HepG2 (cell line): ENCODE measurements around the gene SLC9A5. TPM values are rescaled to one million over a fixed set of nuclear protein-coding genes. Genes with fewer than 3 reads are reported as not detected.

ENCODE experiments used
- ARNT2 ChIP-seq: sonication (generic); formaldehyde crosslinking; IDR thresholded peaks from 2 replicates; pipeline ENCODE4 v1.8.0; 2022; ENCODE audit warnings: mild to moderate bottlenecking, low read depth, missing genetic modification reagents, moderate library complexity
- HNRNPH1 ChIP-seq: fragments of 200-400 bp; formaldehyde crosslinking; optimal IDR thresholded peaks from 2 replicates; pipeline ENCODE3; 2017; ENCODE audit warnings: mild to moderate bottlenecking, low read depth, low read length
- KLF15 ChIP-seq: sonication (generic); formaldehyde crosslinking; IDR thresholded peaks from 2 replicates; pipeline ENCODE4 v1.8.1; 2023; ENCODE audit warnings: borderline replicate concordance, mild to moderate bottlenecking, inconsistent platforms, missing genetic modification reagents, mixed read lengths
- MYC ChIP-seq: sonication (generic); formaldehyde crosslinking; IDR thresholded peaks from 2 replicates; pipeline ENCODE4 v1.9.0; 2021; ENCODE audit warnings: missing genetic modification reagents, borderline replicate concordance
- RNF2 ChIP-seq: fragments of 450-650 bp; conservative IDR thresholded peaks from 2 replicates; pipeline ENCODE4 v1.6.1; 2016; ENCODE audit warnings: low read depth
- ZFP90 ChIP-seq: sonication (generic); formaldehyde crosslinking; IDR thresholded peaks from 2 replicates; pipeline ENCODE4 v1.8.0; 2022; ENCODE audit warnings: missing genetic modification reagents, mild to moderate bottlenecking, inconsistent platforms, borderline replicate concordance
- ZFX ChIP-seq: sonication (generic); formaldehyde crosslinking; IDR thresholded peaks from 2 replicates; pipeline ENCODE4 v1.4.0; 2020; ENCODE audit warnings: mild to moderate bottlenecking, low read depth, missing genetic modification reagents, moderate library complexity
- ZMYM4 ChIP-seq: sonication (generic); formaldehyde crosslinking; IDR thresholded peaks from 2 replicates; pipeline ENCODE4 v1.8.1; 2023; ENCODE audit warnings: mild to moderate bottlenecking, missing genetic modification reagents
- ZNF180 ChIP-seq: sonication (generic); formaldehyde crosslinking; IDR thresholded peaks from 2 replicates; pipeline ENCODE4 v1.4.0; 2020; ENCODE audit warnings: low read depth, missing genetic modification reagents, borderline replicate concordance
- ZNF282 ChIP-seq: fragments of 450-650 bp; IDR thresholded peaks from 2 replicates; pipeline ENCODE4 v1.6.1; 2018; ENCODE audit not compliant: partially characterized antibody
- ZNF549 ChIP-seq: sonication (generic); formaldehyde crosslinking; IDR thresholded peaks from 2 replicates; pipeline ENCODE4 v1.5.0; 2020; ENCODE audit warnings: missing genetic modification reagents
- ZNF660 ChIP-seq: sonication (generic); formaldehyde crosslinking; IDR thresholded peaks from 2 replicates; pipeline ENCODE4 v1.5.1; 2020; ENCODE audit warnings: mild to moderate bottlenecking, low read depth, missing genetic modification reagents, borderline replicate concordance
- ZNF672 ChIP-seq: sonication (generic); formaldehyde crosslinking; IDR thresholded peaks from 2 replicates; pipeline ENCODE4 v1.8.1; 2022; ENCODE audit warnings: missing genetic modification reagents
- polyA plus RNA-seq, 8 experiments: library from polyadenylated mRNA; depleted of rRNA in 3 of 8; stranded (reverse) in 7 of 8; unstranded in 1 of 8; fragments of >200 nt; fragmentation: Illumina TruSeq in 4 of 8; extraction: Trizol in 4 of 8; gene quantifications; 2 replicates each; pipeline versions ENCODE4 v1.2.1 to v1.2.3, GENCODE V29; 2011 to 2016; ENCODE audit warnings: low read depth in 4 of 8, missing spikeins in 1 of 8, mixed read lengths in 1 of 8; ENCODE audit not compliant: insufficient read depth in 1 of 8
- total RNA-seq, 5 experiments: library from RNA; depleted of rRNA; stranded (reverse); fragments of >200 nt; fragmentation: Illumina TruSeq; extraction: Trizol; gene quantifications; 2 replicates each; pipeline ENCODE4 v1.2.3, GENCODE V29; 2016; ENCODE audit warnings: low read depth in 1 of 5
- TF ChIP-seq, protein P1 (sequence below): sonication (generic); formaldehyde crosslinking; IDR thresholded peaks from 2 replicates; pipeline ENCODE4 v1.5.0; 2020; ENCODE audit warnings: mild to moderate bottlenecking, missing genetic modification reagents, borderline replicate concordance
- TF ChIP-seq, protein P2 (sequence below): sonication (generic); formaldehyde crosslinking; IDR thresholded peaks from 2 replicates; pipeline ENCODE4 v1.4.0; 2020; ENCODE audit warnings: missing genetic modification reagents, borderline replicate concordance
- TF ChIP-seq, protein P3 (sequence below): sonication (generic); formaldehyde crosslinking; IDR thresholded peaks from 2 replicates; pipeline ENCODE4 v1.5.0; 2020; ENCODE audit warnings: mild to moderate bottlenecking, missing genetic modification reagents
- TF ChIP-seq, protein P4 (sequence below): IDR thresholded peaks from 2 replicates; pipeline ENCODE4 v1.6.1; 2016; ENCODE audit warnings: low read depth, control low read depth
- TF ChIP-seq, protein P5 (sequence below): sonication (generic); formaldehyde crosslinking; IDR thresholded peaks from 2 replicates; pipeline ENCODE4 v1.5.0; 2020; ENCODE audit warnings: missing genetic modification reagents

Gene SLC9A5
- total and polyA plus RNA-seq, 2 of the 13 experiments (the other 11 are each of a cell fraction or from before 2014, with no cell fraction given): 0.58 to 1.4 TPM

DNA sequence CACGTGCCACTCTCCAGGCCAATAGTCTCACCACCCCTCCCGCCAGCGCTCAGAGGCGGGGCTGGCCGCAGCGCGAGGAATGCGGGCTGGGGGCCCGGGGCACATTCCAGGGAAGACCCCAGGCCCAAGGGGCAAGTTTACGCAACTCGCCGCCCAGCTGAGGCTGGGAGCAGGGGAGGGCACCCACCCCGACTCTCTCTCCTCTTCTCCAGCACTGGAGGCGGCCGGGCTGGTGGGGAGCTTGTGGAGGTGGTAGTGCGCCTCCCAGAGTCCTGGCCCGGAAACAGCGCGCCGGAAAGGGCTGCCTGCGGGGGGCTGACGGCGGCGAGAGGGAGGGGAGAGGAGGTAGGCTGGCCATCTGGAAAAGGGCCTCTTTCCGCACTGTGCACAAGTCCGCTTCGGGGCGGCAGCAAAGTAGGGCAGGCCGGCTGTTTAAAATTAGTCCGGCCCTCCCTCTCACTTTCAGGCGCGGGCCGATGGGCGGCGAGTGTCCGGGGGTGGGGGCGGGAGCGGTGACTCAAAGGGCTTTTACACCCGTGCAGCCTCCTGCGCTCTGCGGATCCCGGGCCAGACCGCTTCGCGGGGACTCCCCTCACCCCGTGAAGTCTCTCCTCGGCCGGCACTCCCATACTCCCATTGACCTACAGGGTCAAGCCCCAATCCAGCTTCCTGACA lies 2.6 kb upstream of the SLC9A5 start (continued):
- TF ChIP-seq, protein P1, sequence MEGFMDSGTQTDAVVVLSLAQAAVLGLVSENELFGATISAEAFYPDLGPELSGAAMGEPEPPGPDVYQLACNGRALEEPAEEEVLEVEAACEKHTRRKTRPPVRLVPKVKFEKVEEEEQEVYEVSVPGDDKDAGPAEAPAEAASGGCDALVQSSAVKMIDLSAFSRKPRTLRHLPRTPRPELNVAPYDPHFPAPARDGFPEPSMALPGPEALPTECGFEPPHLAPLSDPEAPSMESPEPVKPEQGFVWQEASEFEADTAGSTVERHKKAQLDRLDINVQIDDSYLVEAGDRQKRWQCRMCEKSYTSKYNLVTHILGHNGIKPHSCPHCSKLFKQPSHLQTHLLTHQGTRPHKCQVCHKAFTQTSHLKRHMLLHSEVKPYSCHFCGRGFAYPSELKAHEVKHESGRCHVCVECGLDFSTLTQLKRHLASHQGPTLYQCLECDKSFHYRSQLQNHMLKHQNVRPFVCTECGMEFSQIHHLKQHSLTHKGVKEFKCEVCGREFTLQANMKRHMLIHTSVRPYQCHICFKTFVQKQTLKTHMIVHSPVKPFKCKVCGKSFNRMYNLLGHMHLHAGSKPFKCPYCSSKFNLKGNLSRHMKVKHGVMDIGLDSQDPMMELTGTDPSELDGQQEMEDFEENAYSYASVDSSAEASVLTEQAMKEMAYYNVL: peak; percentile 86
- TF ChIP-seq ZNF282: no peak
- TF ChIP-seq, protein P2, sequence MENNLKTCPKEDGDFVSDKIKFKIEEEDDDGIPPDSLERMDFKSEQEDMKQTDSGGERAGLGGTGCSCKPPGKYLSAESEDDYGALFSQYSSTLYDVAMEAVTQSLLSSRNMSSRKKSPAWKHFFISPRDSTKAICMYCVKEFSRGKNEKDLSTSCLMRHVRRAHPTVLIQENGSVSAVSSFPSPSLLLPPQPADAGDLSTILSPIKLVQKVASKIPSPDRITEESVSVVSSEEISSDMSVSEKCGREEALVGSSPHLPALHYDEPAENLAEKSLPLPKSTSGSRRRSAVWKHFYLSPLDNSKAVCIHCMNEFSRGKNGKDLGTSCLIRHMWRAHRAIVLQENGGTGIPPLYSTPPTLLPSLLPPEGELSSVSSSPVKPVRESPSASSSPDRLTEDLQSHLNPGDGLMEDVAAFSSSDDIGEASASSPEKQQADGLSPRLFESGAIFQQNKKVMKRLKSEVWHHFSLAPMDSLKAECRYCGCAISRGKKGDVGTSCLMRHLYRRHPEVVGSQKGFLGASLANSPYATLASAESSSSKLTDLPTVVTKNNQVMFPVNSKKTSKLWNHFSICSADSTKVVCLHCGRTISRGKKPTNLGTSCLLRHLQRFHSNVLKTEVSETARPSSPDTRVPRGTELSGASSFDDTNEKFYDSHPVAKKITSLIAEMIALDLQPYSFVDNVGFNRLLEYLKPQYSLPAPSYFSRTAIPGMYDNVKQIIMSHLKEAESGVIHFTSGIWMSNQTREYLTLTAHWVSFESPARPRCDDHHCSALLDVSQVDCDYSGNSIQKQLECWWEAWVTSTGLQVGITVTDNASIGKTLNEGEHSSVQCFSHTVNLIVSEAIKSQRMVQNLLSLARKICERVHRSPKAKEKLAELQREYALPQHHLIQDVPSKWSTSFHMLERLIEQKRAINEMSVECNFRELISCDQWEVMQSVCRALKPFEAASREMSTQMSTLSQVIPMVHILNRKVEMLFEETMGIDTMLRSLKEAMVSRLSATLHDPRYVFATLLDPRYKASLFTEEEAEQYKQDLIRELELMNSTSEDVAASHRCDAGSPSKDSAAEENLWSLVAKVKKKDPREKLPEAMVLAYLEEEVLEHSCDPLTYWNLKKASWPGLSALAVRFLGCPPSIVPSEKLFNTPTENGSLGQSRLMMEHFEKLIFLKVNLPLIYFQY: peak; percentile 91; the same call in 1 of the 2 replicates
- TF ChIP-seq ZNF180: no peak; the same call in 1 of the 2 replicates
- TF ChIP-seq, protein P3, sequence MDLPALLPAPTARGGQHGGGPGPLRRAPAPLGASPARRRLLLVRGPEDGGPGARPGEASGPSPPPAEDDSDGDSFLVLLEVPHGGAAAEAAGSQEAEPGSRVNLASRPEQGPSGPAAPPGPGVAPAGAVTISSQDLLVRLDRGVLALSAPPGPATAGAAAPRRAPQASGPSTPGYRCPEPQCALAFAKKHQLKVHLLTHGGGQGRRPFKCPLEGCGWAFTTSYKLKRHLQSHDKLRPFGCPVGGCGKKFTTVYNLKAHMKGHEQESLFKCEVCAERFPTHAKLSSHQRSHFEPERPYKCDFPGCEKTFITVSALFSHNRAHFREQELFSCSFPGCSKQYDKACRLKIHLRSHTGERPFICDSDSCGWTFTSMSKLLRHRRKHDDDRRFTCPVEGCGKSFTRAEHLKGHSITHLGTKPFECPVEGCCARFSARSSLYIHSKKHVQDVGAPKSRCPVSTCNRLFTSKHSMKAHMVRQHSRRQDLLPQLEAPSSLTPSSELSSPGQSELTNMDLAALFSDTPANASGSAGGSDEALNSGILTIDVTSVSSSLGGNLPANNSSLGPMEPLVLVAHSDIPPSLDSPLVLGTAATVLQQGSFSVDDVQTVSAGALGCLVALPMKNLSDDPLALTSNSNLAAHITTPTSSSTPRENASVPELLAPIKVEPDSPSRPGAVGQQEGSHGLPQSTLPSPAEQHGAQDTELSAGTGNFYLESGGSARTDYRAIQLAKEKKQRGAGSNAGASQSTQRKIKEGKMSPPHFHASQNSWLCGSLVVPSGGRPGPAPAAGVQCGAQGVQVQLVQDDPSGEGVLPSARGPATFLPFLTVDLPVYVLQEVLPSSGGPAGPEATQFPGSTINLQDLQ (CRISPR knock-in tag): no peak
- TF ChIP-seq, protein P4, sequence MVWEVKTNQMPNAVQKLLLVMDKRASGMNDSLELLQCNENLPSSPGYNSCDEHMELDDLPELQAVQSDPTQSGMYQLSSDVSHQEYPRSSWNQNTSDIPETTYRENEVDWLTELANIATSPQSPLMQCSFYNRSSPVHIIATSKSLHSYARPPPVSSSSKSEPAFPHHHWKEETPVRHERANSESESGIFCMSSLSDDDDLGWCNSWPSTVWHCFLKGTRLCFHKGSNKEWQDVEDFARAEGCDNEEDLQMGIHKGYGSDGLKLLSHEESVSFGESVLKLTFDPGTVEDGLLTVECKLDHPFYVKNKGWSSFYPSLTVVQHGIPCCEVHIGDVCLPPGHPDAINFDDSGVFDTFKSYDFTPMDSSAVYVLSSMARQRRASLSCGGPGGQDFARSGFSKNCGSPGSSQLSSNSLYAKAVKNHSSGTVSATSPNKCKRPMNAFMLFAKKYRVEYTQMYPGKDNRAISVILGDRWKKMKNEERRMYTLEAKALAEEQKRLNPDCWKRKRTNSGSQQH (CRISPR knock-in tag): peak; percentile 85
- TF ChIP-seq MYC (CRISPR knock-in tag): peak; percentile 90
- 0 out of 2 replicates have a peak, but pooled peaks have one; percentile 33 for TF ChIP-seq ZNF672 (CRISPR knock-in tag)
- TF ChIP-seq HNRNPH1: no peak
- TF ChIP-seq ZFP90 (CRISPR knock-in tag): peak; percentile 87; the same call in 1 of the 2 replicates
- TF ChIP-seq RNF2: peak; percentile 70; the same call in 1 of the 2 replicates
- TF ChIP-seq KLF15 (CRISPR knock-in tag): no peak; the same call in none of the 2 replicates
- peak; percentile 92 for TF ChIP-seq ZMYM4 (CRISPR knock-in tag)
- TF ChIP-seq, protein P5, sequence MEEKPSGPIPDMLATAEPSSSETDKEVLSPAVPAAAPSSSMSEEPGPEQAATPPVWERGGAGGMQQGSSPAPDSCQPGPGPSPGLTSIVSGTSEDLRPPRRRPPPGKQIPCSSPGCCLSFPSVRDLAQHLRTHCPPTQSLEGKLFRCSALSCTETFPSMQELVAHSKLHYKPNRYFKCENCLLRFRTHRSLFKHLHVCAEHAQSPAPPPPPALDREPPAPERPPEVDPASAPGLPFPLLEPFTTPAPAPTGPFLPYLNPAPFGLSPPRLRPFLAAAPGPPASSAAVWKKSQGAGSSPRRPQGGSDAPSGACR (CRISPR knock-in tag): peak; percentile 95
- TF ChIP-seq ZFX: peak; percentile 88
- no peak for TF ChIP-seq ZNF549
- peak; percentile 89 for TF ChIP-seq ARNT2
- TF ChIP-seq ZNF660 (CRISPR knock-in tag): no peak
